ENCODE data around the gene CPVL. TPM values are rescaled to one million over a fixed set of nuclear protein-coding genes. Genes with fewer than 3 reads are reported as not detected.

Gene CPVL
- total RNA-seq, 1 experiment from 2014 or later = 10.3 TPM

DNA sequence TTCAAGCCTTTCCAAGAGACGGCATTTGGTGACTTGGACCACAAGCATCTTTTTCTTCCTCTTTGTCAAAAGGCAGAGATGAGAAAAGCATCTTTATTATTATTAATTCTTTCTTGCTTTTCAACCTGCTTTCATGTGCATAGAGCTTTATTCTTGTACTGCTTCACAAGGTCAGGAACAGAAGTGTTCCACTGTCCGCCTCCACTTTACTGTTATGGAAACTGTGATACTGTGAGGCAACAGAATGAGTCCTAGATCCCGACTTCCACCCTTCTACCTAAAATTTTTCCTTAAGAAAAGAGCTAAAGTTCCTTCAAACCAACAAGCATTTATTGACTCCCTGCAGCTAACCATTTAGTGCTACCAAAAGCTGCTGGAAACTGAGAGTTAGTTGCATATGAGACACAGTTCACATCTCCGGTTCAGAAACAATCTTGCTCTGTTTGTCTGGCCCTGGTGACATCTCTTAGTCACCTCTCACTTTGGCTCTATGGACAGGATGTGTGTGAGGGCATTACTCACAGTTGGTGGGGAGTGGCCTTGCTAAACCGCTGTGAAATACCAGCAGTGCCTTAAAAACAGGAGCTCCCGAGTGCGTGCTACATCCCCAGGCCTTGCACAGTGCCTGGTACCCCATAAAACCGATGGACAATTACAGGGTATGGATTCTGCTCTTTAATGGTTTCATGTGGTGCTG lies 111.1 kb downstream of the CPVL start:
- H3K9ac ChIP-seq (ENCODE audit: low read length) = no peak overlapping the region
- no peaks in the 10 kb centered on the region for H3K9me3 ChIP-seq (ENCODE audit: control insufficient read depth in 1 of 2, insufficient read depth in 1 of 2, low read depth in 1 of 2, low read length in 2 of 2)
- no peak overlapping the region for H3K27ac ChIP-seq (ENCODE audit: low read depth, low read length)
- H4K20me1 ChIP-seq (ENCODE audit: insufficient read depth) = no peaks in the 10 kb centered on the region
- no TSS peak for BruUV-seq (replicated peaks)
- DNase-seq (ENCODE audit: low read depth, low spot score) = peak; percentile 65
- CTCF ChIA-PET = no interaction called here
- H3K4me3 ChIP-seq (replicated peaks in 1 of 2; ENCODE audit: low read depth in 1 of 2, low read length in 2 of 2) = no peak overlapping the region
- no peaks in the 10 kb centered on the region for H3K36me3 ChIP-seq (ENCODE audit: control insufficient read depth in 1 of 2, insufficient read depth in 2 of 2, low read length in 2 of 2)
- intact Hi-C loops (cut with micrococcal nuclease) = no loop called here
- peaks cover 0 to 12% of the 10 kb centered on the region in 2 experiments; a peak in 2 of 4 replicates for H3K4me1 ChIP-seq (ENCODE audit: control insufficient read depth in 1 of 2, insufficient read depth in 2 of 2, low read length in 2 of 2)
- ATAC-seq = peak; percentile 95
- H3K79me2 ChIP-seq (ENCODE audit: insufficient read depth, low read length) = no peaks in the 10 kb centered on the region
- TF ChIP-seq SRF (IDR thresholded peaks at IDR 0.05; ENCODE audit: low read depth) (no peak), FOSL1 (IDR thresholded peaks at IDR 0.05; ENCODE audit: low read depth) (peak; percentile 60)
- peak overlapping the region; percentile 54 for H3K4me2 ChIP-seq (ENCODE audit: low read length)
- H3K9me2 ChIP-seq (ENCODE audit: insufficient read depth) = no peaks in the 10 kb centered on the region
- no peaks in the 10 kb centered on the region for H3K27me3 ChIP-seq (ENCODE audit: insufficient read depth, low read length)
- no peak overlapping the region for H2AFZ ChIP-seq (ENCODE audit: low read depth, low read length, poor library complexity, severe bottlenecking)
- POLR2A ChIA-PET = no interaction called here
- RAD21 ChIA-PET (ENCODE audit: low non-redundant PET in 1 of 2, low total read pairs in 2 of 2, uncharacterized antibody in 2 of 2, unreplicated experiment in 2 of 2) = no interaction called here

DNA sequence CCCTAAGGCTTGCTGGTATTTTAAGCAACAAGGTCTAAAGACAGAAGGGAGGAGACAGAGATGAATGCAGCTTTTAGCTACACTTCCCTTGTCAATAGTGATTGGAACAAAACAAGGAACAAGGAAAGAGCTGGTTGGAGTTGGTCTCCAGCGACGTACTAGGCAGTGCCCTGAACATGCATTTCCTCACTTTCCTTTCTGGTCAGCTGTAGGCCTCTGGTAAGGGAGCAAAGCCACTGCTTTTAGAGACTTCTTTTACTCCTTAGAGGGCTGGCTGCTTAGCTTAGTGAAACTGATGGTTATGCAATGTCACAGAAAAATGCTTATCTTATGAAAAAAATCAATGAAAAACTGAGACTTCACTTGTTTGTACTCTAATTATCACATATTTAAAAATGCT lies 112.8 kb downstream of the CPVL start:
- Histone ChIP-seq H3K4me3 (replicated peaks in 1 of 2; ENCODE audit: low read depth in 1 of 2, low read length in 2 of 2) (no peak overlapping the region), H3K9ac (ENCODE audit: low read length) (no peak overlapping the region), H2AFZ (ENCODE audit: low read depth, low read length, poor library complexity, severe bottlenecking) (no peak overlapping the region), H3K27ac (ENCODE audit: low read depth, low read length) (no peak overlapping the region), H3K9me2 (ENCODE audit: insufficient read depth) (no peaks in the 10 kb centered on the region), H3K4me2 (ENCODE audit: low read length) (no peak overlapping the region), H3K27me3 (ENCODE audit: insufficient read depth, low read length) (no peaks in the 10 kb centered on the region), H3K9me3 (ENCODE audit: control insufficient read depth in 1 of 2, insufficient read depth in 1 of 2, low read depth in 1 of 2, low read length in 2 of 2) (no peaks in the 10 kb centered on the region), H3K36me3 (ENCODE audit: control insufficient read depth in 1 of 2, insufficient read depth in 2 of 2, low read length in 2 of 2) (no peaks in the 10 kb centered on the region), H4K20me1 (ENCODE audit: insufficient read depth) (no peaks in the 10 kb centered on the region), H3K4me1 (ENCODE audit: control insufficient read depth in 1 of 2, insufficient read depth in 2 of 2, low read length in 2 of 2) (peaks cover 0 to 12% of the 10 kb centered on the region in 2 experiments; a peak in 2 of 4 replicates), H3K79me2 (ENCODE audit: insufficient read depth, low read length) (no peaks in the 10 kb centered on the region)
- DNase-seq (ENCODE audit: low read depth, low spot score) = no peak
- no TSS peak for BruUV-seq (replicated peaks)
- intact Hi-C loops (cut with micrococcal nuclease) = no loop called here
- RAD21 ChIA-PET (ENCODE audit: low non-redundant PET in 1 of 2, low total read pairs in 2 of 2, uncharacterized antibody in 2 of 2, unreplicated experiment in 2 of 2) = no interaction called here
- CTCF ChIA-PET = no interaction called here
- no peak for ATAC-seq
- POLR2A ChIA-PET = no interaction called here
- TF ChIP-seq, protein P1, sequence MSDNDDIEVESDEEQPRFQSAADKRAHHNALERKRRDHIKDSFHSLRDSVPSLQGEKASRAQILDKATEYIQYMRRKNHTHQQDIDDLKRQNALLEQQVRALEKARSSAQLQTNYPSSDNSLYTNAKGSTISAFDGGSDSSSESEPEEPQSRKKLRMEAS (IDR thresholded peaks at IDR 0.05) = no peak
- no peak for TF ChIP-seq SRF (IDR thresholded peaks at IDR 0.05; ENCODE audit: low read depth)
- no peak for TF ChIP-seq YY1 (IDR thresholded peaks at IDR 0.05; ENCODE audit: extremely low read depth, insufficient replicate concordance, low read depth, low read length)
- TF ChIP-seq POLR2AphosphoS5 (IDR thresholded peaks at IDR 0.05; ENCODE audit: low read depth, low read length) = no peak
- TF ChIP-seq, protein P2, sequence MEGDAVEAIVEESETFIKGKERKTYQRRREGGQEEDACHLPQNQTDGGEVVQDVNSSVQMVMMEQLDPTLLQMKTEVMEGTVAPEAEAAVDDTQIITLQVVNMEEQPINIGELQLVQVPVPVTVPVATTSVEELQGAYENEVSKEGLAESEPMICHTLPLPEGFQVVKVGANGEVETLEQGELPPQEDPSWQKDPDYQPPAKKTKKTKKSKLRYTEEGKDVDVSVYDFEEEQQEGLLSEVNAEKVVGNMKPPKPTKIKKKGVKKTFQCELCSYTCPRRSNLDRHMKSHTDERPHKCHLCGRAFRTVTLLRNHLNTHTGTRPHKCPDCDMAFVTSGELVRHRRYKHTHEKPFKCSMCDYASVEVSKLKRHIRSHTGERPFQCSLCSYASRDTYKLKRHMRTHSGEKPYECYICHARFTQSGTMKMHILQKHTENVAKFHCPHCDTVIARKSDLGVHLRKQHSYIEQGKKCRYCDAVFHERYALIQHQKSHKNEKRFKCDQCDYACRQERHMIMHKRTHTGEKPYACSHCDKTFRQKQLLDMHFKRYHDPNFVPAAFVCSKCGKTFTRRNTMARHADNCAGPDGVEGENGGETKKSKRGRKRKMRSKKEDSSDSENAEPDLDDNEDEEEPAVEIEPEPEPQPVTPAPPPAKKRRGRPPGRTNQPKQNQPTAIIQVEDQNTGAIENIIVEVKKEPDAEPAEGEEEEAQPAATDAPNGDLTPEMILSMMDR (IDR thresholded peaks at IDR 0.05 in 2 of 3, conservative IDR thresholded peaks at IDR 0.05 in 1 of 3; ENCODE audit: borderline replicate concordance in 1 of 3, insufficient read depth in 1 of 3, low read depth in 2 of 3, low read length in 2 of 3) = no peak
- no peak for TF ChIP-seq ATF3 (IDR thresholded peaks at IDR 0.05)
- no peak for TF ChIP-seq TCF7L2 (IDR thresholded peaks at IDR 0.05; ENCODE audit: borderline replicate concordance, extremely low read depth, insufficient read depth, insufficient read length)
- no peak for TF ChIP-seq ZFX (IDR thresholded peaks at IDR 0.05)
- TF ChIP-seq EZH2phosphoT487 (IDR thresholded peaks at IDR 0.05; ENCODE audit: borderline replicate concordance) = no peak
- TF ChIP-seq CEBPB (IDR thresholded peaks at IDR 0.05; ENCODE audit: low read depth) = no peak
- no peak for TF ChIP-seq RAD21 (IDR thresholded peaks at IDR 0.05; ENCODE audit: low read depth)
- no peak for TF ChIP-seq EZH2 (IDR thresholded peaks at IDR 0.05)
- TF ChIP-seq ZNF274 (IDR thresholded peaks at IDR 0.05; ENCODE audit: low read depth, low read length) = no peak
- TF ChIP-seq SP1 (IDR thresholded peaks at IDR 0.05; ENCODE audit: low read depth) = no peak
- TF ChIP-seq EGR1 (IDR thresholded peaks at IDR 0.05; ENCODE audit: low read depth) = no peak
- no peak for TF ChIP-seq FOSL1 (IDR thresholded peaks at IDR 0.05; ENCODE audit: low read depth)
- TF ChIP-seq CBX3 (IDR thresholded peaks at IDR 0.05; ENCODE audit: low read depth) = no peak
- TF ChIP-seq SIN3A (IDR thresholded peaks at IDR 0.05; ENCODE audit: low read depth) = no peak
